A549 (cell line): ENCODE data around the gene OR1J2. TPM values are rescaled to one million over a fixed set of nuclear protein-coding genes. Genes with fewer than 3 reads are reported as not detected.

Source experiments
- ATAC-seq, 2 experiments: fragments of 200-7000 bp in 1 of 2; fragments of >200 bp in 1 of 2; cut with Nextera tagmentation in 1 of 2; cut with Tn5 transposase in 1 of 2; 3 replicates each; pipeline versions ENCODE4 v1.8.0 to v1.9.1; 2018 to 2020; ENCODE audit warnings: mild to moderate bottlenecking in 1 of 2, moderate library complexity in 1 of 2
- CTCF ChIA-PET: fragments of 300-600 bp; sonication (Branson Sonifier 250); formaldehyde crosslinking; extraction: SDS; loops from one replicate; lab custom pipeline; 2021; ENCODE audit warnings: antibody characterized with exemption, inconsistent platforms; lab: Yijun Ruan, JAX
- POLR2A ChIA-PET: fragments of 350-600 bp; formaldehyde crosslinking; extraction: SDS; loops from one replicate; lab custom pipeline; 2021; ENCODE audit warnings: antibody characterized with exemption, inconsistent platforms; lab: Yijun Ruan, JAX
- DNase-seq, 2 experiments: peaks; one replicate each; pipeline versions ENCODE4 v3.0.0 to v3.0.0-alpha.2; 2011 to 2016; ENCODE audit warnings: low read depth in 1 of 2, low spot score in 1 of 2
- FAIRE-seq: peaks from 2 replicates; lab custom pipeline; 2011; peaks lifted over from hg19 to GRCh38; lab: Jason Lieb, UNC
- H3K27ac ChIP-seq, 2 experiments: fragments of >200 bp; sonication (Bioruptor Twin); formaldehyde crosslinking; 3 replicates each; pipeline ENCODE4 v1.5.1; 2016 to 2017
- H3K4me1 ChIP-seq: fragments of >200 bp; sonication (Bioruptor Twin); formaldehyde crosslinking; 3 replicates; pipeline ENCODE4 v1.6.1; 2016
- H3K4me2 ChIP-seq: fragments of >200 bp; sonication (Bioruptor Twin); formaldehyde crosslinking; 3 replicates; pipeline ENCODE4 v1.6.1; 2016
- H3K4me3 ChIP-seq: fragments of >200 bp; sonication (Bioruptor Twin); formaldehyde crosslinking; 3 replicates; pipeline ENCODE4 v1.5.1; 2016
- H3K9me3 ChIP-seq: fragments of >200 bp; sonication (Bioruptor Twin); formaldehyde crosslinking; 3 replicates; pipeline ENCODE4 v1.6.1; 2016
- BCL3 ChIP-seq: fragments of >200 bp; sonication (Bioruptor Twin); formaldehyde crosslinking; IDR thresholded peaks from 3 replicates; pipeline ENCODE4 v1.6.1; 2016
- CHD4 ChIP-seq: fragments of 200-600 bp; sonication (generic); IDR thresholded peaks from 2 replicates; pipeline ENCODE4 v1.6.1; 2016; ENCODE audit warnings: antibody characterized with exemption, mild to moderate bottlenecking, borderline replicate concordance
- CTCF ChIP-seq: fragments of >200 bp; sonication (Bioruptor Twin); formaldehyde crosslinking; IDR thresholded peaks from 3 replicates; pipeline ENCODE4 v1.5.1; 2016
- EHF ChIP-seq: fragments of 250-450 bp; sonication (Bioruptor Pico); IDR thresholded peaks from 2 replicates; pipeline ENCODE4 v1.5.0; 2020; ENCODE audit warnings: mild to moderate bottlenecking
- ESRRA ChIP-seq: fragments of 150-350 bp; IDR thresholded peaks from 2 replicates; pipeline ENCODE4 v1.6.1; 2014; ENCODE audit warnings: mild to moderate bottlenecking, low read length, borderline replicate concordance
- GATA3 ChIP-seq: IDR thresholded peaks from 2 replicates; pipeline ENCODE4 v1.6.1; 2012; ENCODE audit warnings: borderline replicate concordance
- HDAC2 ChIP-seq: fragments of 200-600 bp; sonication (generic); IDR thresholded peaks from 2 replicates; pipeline ENCODE4 v1.6.1; 2016
- HES2 ChIP-seq: fragments of >200 bp; sonication (Bioruptor Twin); formaldehyde crosslinking; IDR thresholded peaks from 2 replicates; pipeline ENCODE4 v1.6.1; 2016
- HMGXB4 ChIP-seq: fragments of 250-450 bp; sonication (Bioruptor Pico); IDR thresholded peaks from 2 replicates; pipeline ENCODE4 v1.5.0; 2021; ENCODE audit warnings: mild to moderate bottlenecking, moderate library complexity, borderline replicate concordance
- HOXA7 ChIP-seq: fragments of 250-450 bp; sonication (Bioruptor Pico); IDR thresholded peaks from 2 replicates; pipeline ENCODE4 v1.5.0; 2020; ENCODE audit warnings: mild to moderate bottlenecking, moderate library complexity
- HOXB13 ChIP-seq: fragments of 250-450 bp; sonication (Bioruptor Pico); IDR thresholded peaks from 2 replicates; pipeline ENCODE4 v1.5.0; 2020; ENCODE audit warnings: low read depth, mild to moderate bottlenecking, moderate library complexity
- HOXB5 ChIP-seq: fragments of 250-450 bp; sonication (Bioruptor Pico); IDR thresholded peaks from 2 replicates; pipeline ENCODE4 v1.5.0; 2020; ENCODE audit warnings: mild to moderate bottlenecking, moderate library complexity
- JUN ChIP-seq, 2 experiments: fragments of >200 bp; sonication (Bioruptor Twin); formaldehyde crosslinking; IDR thresholded peaks; 2 replicates in 1 of 2; 3 replicates in 1 of 2; pipeline ENCODE4 v1.6.1; 2016 to 2017
- MAX ChIP-seq: IDR thresholded peaks from 2 replicates; pipeline ENCODE4 v1.6.1; 2012
- MYC ChIP-seq: IDR thresholded peaks from 2 replicates; pipeline ENCODE4 v1.6.1; 2012; ENCODE audit warnings: mild to moderate bottlenecking, inconsistent platforms, low read length, improper control_type of control experiment, borderline replicate concordance
- PBX3 ChIP-seq: IDR thresholded peaks from 2 replicates; pipeline ENCODE4 v1.6.1; 2012
- POLR2AphosphoS2 ChIP-seq: conservative IDR thresholded peaks from 2 replicates; pipeline ENCODE4 v1.6.1; 2012; ENCODE audit warnings: low read length, improper control_type of control experiment, inconsistent platforms
- RAD21 ChIP-seq, 2 experiments: fragments of >200 bp in 1 of 2; sonication (Bioruptor Twin) in 1 of 2; formaldehyde crosslinking in 1 of 2; IDR thresholded peaks in 1 of 2; conservative IDR thresholded peaks in 1 of 2; 2 replicates in 1 of 2; 3 replicates in 1 of 2; pipeline ENCODE4 v1.6.1; 2012 to 2018; ENCODE audit warnings: inconsistent platforms in 1 of 2
- RARB ChIP-seq: fragments of 250-450 bp; sonication (Bioruptor Pico); IDR thresholded peaks from 2 replicates; pipeline ENCODE4 v1.8.0; 2021; ENCODE audit warnings: mild to moderate bottlenecking, moderate library complexity
- REST ChIP-seq: fragments of 200-600 bp; sonication (generic); IDR thresholded peaks from 2 replicates; pipeline ENCODE4 v1.6.1; 2016; ENCODE audit warnings: antibody characterized with exemption, mild to moderate bottlenecking, moderate library complexity
- SMC3 ChIP-seq: fragments of >200 bp; sonication (Bioruptor Twin); formaldehyde crosslinking; IDR thresholded peaks from 3 replicates; pipeline ENCODE4 v1.6.1; 2018; ENCODE audit warnings: inconsistent platforms
- TP53 ChIP-seq: fragments of 250-450 bp; sonication (Bioruptor Pico); IDR thresholded peaks from 2 replicates; pipeline ENCODE4 v1.5.0; 2021; ENCODE audit warnings: mild to moderate bottlenecking, moderate library complexity
- whole genome bisulfite sequencing: methylation state at CpG from one replicate; pipeline ENCODE4 v1.1.6; 2017; ENCODE audit errors: missing lambda C conversion rate; 5-methylcytosine and 5-hydroxymethylcytosine counted together
- polyA plus RNA-seq, 4 experiments: library from polyadenylated mRNA; depleted of rRNA in 3 of 4; stranded (reverse); fragments of >200 nt; fragmentation: RNase III in 1 of 4; extraction: RNeasy Plus Mini Kit Qiagen cat#74134 plus additional on column Dnase treatment in 1 of 4; gene quantifications; 2 replicates in 3 of 4; 3 replicates in 1 of 4; pipeline ENCODE4 v1.2.3, GENCODE V29; 2011 to 2017

The OR1J2 gene
- polyA plus RNA-seq, 2 of the 4 experiments (the other 2 are of a cell fraction) = 0.09 to 0.21 TPM

GRCh38 chr9:122468735-122469134 is 41.9 kb upstream of the OR1J2 start:
- no peak overlapping the region for H3K27ac ChIP-seq
- FAIRE-seq (no peak), DNase-seq (no peak), ATAC-seq (no peak)
- no peak for TF ChIP-seq HOXB13 (CRISPR knock-in tag)
- no peak for TF ChIP-seq SMC3
- no peak for TF ChIP-seq RARB (CRISPR knock-in tag)
- no peak for TF ChIP-seq EHF
- no peak for TF ChIP-seq MYC
- no peak for TF ChIP-seq HMGXB4 (CRISPR knock-in tag)
- no peak for TF ChIP-seq CTCF
- TF ChIP-seq POLR2AphosphoS2 = no peak
- TF ChIP-seq CHD4 = no peak
- TF ChIP-seq HDAC2 = no peak
- no peak for TF ChIP-seq RAD21 (conservative IDR thresholded peaks at IDR 0.05 in 1 of 2, IDR thresholded peaks at IDR 0.05 in 1 of 2)
- no peak for TF ChIP-seq JUN (IDR thresholded peaks at IDR 0.05)
- no peak for TF ChIP-seq BCL3
- no peak for TF ChIP-seq HOXA7 (CRISPR knock-in tag)
- TF ChIP-seq MAX = no peak
- H3K9me3 ChIP-seq = no peaks in the 10 kb centered on the region
- no peak overlapping the region for H3K4me2 ChIP-seq
- WGBS = 51% methylated on average over 4 of the region's 4 CpGs
- ChIA-PET POLR2A (no interaction called here), CTCF (interaction anchor here (1.0 to 1.3 kb wide), 2 partner anchors 11 to 307 kb away, joined by 3 read pairs; no protein-coding TSS in a partner anchor)
- H3K4me3 ChIP-seq = no peak overlapping the region
- 0 out of 3 replicates have a peak, but pooled peaks cover 9% of the 10 kb centered on the region for H3K4me1 ChIP-seq

GRCh38 chr9:122474561-122474960 is 36.0 kb upstream of the OR1J2 start:
- Histone ChIP-seq H3K4me1 (no peaks in the 10 kb centered on the region), H3K4me3 (no peak overlapping the region), H3K4me2 (no peak overlapping the region), H3K27ac (no peak overlapping the region), H3K9me3 (no peaks in the 10 kb centered on the region)
- DNase-seq (no peak), ATAC-seq (no peak), FAIRE-seq (no peak)
- POLR2A ChIA-PET = no interaction called here
- CTCF ChIA-PET = interaction anchor here (0.7 to 2.3 kb wide), 4 partner anchors 10 to 335 kb away, joined by 3 to 16 read pairs (median 4); no protein-coding TSS in a partner anchor
- 79% methylated on average over 3 of the region's 3 CpGs for WGBS
- TF ChIP-seq HOXB13 (CRISPR knock-in tag) = no peak
- no peak for TF ChIP-seq GATA3
- no peak for TF ChIP-seq EHF
- TF ChIP-seq ESRRA = no peak
- no peak for TF ChIP-seq TP53 (CRISPR knock-in tag)
- TF ChIP-seq BCL3 = no peak
- TF ChIP-seq PBX3 = no peak
- no peak for TF ChIP-seq HOXA7 (CRISPR knock-in tag)
- no peak for TF ChIP-seq HES2
- no peak for TF ChIP-seq HDAC2
- TF ChIP-seq HOXB5 = no peak
- TF ChIP-seq SMC3 = no peak
- TF ChIP-seq HMGXB4 (CRISPR knock-in tag) = no peak
- no peak for TF ChIP-seq REST
